Measurements from ENCODE around the gene PPY.
"Not testable (repeated sequence)": the region's sequence is repeated elsewhere in the genome, so short reads cannot be mapped to it uniquely, and the experiment has no call there.

Gene PPY

DNA sequence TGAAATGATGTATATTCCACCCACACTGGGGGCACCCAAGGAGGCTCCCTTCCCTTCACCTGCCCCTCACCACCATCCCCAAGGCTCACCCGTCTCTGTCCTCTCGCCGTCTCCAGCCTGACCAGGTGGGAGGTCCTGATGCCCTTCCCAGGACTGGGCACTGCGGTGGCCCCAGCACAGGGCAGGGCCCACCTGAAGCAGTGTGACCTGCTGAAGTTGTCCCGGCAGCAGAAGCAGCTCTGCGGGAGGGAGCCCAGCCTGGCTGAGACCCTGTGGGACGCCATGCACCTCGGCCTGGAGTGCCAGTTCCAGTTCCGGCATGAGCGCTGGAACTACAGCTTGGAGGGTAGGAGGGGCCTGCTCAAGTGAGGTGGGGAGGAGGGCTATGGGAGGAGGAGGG lies 9.9 kb downstream of the PPY start:
- DNase-seq (ENCODE audit: low read depth in 4 of 4, low spot score in 1 of 4), result no peak

DNA sequence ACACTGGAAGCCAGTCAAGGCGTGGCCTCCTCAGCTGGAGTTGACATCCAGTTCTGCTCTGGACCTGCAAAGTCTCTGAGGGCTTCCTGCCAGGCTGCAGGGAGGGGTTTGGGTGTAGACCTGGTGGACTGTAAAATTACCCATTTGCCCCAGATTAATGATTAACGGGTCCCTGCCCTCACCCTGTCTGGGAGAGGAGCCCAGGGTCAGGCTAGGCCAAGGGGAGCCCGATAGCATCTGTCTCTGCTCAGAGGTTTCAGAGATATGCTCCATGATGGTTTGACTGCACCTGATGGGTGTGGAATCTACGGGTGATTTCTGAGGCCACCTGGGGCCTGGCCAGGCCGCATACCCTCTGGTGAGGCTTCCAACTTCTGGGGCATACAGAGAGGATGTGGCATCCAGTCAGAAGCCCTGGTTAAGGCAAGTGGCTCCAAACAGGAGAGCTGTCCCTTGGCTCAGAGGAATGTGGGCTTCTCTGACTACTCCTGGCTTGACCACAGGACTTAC lies 11.2 kb downstream of the PPY start:
- DNase-seq (ENCODE audit: low read depth in 4 of 4, low spot score in 1 of 4), result no peak

DNA sequence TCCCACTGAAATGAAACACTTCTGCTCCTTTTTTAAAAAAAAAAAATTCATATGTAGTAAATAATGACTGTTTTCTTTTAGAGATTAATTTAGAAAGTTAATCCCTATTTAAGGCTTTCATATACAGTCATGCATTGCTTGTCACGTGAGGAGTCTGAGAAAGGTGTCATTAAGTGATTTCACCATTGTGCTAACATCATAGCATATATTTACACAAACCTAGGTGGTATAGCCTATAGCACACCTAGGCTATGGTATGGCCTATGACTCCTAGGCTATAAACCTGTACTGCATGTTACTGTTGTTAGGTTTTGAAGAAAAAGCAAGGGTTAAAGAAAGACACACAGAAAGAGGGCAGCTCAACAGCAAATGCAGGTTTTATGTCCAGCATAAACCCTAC lies 13.7 kb downstream of the PPY start:
- DNase-seq (ENCODE audit: low read depth in 4 of 4, low spot score in 1 of 4), result no peak

DNA sequence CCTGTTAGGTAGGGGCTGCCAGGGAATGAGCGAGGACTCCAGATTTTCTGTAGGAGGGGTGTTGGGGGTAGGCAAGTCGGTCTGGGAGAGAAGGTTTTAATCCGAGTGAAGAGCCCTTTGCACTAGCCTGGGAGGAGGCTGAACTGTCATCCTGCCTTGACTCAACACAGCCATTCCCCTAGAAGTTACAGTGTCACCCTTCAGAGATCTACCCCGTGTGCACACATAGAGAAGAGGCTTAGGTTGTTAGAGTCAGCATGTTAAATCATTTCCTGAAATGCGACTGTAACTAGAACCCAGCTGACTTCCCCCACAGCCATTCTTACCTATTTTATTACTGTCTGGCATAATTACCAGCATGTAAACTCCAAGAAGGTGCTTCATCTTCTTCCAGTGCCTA lies 14.3 kb downstream of the PPY start:
- DNase-seq (ENCODE audit: low read depth in 4 of 4, low spot score in 1 of 4), result not testable (repeated sequence)

DNA sequence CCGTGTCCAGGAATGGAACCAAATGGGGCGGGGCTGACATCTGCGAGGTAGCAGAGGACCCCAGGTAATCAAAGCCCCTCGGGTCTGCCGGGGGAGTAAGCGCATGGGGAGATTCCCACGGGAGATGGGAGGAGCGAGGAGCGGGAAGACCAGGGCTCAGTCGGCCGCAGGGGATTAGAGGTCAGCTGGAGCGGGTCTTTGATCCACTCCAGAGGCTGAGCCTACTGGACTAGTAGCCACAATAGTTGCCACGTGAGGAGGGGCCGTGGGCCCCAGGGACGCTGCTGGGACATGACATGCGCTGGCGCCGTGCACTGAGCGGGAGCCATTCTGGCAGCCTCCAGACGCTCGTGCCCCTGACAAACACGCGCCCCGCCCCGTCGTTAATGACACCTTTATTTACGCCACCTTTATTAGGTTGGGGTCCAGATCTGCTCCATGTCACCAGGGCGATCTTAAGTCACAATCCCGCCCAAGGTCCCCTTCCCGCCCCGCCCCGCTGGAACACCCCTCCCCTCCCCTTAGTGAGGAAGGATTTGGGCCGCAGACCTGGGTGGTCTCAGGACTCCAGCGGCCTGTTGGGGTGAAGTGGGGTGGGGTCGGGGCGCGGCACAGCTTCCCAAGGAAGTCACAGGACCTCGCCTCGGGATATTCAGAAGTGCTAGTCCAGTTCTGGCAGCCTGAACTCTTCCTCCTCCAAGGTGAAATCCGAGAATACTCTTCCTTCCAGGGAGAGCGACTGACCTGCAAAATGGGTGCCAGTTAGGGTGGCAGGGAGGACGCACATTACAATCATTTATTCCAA lies 15.0 kb downstream of the PPY start:
- peak in 1 of 4 experiments; percentile 14 for DNase-seq (ENCODE audit: low read depth in 4 of 4, low spot score in 1 of 4)

DNA sequence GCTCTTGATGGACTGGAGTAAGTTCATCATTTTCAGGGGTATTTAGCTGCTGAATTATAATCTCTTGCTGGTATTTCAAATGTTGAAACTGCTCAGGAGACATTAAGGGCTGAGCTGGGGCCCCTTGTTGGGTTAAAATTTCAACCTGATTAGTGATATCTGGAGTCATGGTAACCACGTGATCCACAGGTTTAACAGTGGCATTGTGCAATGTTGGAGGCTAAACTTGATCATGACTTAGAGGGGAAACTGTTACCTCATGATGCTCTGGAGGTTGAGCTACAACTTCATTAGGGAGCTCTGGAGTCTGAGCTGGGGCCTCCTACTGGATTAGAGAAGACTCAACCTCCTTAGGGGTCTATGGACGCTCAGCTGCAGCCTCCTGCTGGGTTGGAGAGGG lies 17.7 kb downstream of the PPY start:
- DNase-seq (ENCODE audit: low read depth in 4 of 4, low spot score in 1 of 4), result no peak

DNA sequence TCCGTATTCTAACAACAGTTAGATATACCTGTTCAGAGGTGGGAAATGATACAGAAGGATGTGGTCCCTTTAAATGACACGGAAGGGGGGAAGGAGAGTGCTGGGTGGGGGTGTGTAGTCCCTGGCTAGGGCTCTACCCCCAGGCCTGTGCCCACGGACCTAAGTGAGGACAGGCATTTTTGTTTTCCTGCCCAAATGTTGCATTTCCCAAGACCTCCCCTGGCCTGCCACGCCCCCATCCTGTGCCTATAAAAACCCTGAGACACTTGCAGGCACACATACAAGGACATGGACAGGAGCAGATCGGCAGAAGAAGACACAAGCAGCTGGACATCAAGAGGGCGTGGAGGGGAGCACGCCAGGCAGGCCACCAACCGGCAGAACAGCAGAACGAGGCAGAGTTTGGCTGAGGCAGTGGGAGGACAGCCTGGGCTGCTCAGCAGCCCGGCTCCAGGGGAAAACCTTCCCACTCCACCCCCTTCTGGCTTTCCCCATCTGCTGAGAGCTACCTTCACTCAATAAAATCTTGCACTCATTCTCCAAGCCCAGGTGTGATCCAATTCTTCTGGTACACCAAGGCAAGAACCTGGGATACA lies 21.7 kb downstream of the PPY start:
- no peak for DNase-seq (ENCODE audit: low read depth in 4 of 4, low spot score in 1 of 4)

DNA sequence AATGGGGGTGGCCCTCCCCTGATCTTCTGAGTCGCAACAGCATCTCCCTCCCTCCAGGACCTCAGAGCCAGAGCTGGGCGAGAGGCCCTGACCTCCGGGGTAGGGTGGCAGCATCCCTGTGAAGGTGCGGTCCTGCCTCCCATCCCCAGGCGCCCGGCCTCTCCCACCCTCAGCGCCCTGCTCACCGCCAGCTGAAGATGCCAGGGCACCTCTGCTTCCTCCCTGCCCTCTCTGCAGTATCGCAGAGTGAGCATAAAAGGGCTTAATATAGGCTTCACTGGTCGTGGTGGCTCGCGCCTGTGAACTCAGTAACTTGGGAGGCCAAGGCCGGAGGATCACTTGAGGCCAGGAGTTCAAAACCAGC lies 24.3 kb downstream of the PPY start:
- DNase-seq (ENCODE audit: low read depth in 4 of 4, low spot score in 1 of 4), result no peak

DNA sequence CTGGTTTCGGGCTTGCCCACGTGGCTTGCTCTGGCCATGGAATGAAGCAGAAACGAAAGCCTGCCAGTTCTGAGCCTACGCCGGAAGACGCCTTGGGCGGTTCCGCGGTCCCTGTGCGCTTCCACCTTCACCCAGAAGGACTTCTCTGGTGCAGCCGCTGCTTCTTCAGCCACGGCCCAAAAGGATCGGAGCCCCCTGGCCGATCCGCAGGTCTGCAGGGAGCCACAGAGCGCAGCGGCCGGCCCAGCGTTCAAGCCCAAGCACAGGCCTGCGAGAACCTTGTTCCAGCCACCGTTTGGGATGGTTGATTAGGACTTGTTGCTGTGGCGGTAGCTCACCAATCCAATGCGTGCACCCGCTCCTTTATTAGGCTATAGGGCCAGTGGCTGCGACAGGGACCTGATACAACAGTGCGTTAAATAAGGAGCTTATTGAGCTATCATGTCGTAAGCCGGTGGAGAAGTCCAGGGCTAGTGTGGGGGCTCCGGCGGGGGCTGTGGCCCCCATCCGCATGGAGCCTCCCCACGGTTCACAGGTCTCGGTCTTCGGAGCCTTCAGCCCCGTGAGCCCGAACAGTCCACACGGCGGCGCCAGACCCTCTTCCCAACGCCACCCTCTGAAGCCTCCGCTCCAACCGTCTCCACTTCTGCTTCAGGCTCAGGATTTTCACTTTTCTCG lies 24.8 kb downstream of the PPY start:
- DNase-seq (ENCODE audit: low read depth in 4 of 4, low spot score in 1 of 4), result peak in 2 of 4 experiments; percentile 30 to 38

DNA sequence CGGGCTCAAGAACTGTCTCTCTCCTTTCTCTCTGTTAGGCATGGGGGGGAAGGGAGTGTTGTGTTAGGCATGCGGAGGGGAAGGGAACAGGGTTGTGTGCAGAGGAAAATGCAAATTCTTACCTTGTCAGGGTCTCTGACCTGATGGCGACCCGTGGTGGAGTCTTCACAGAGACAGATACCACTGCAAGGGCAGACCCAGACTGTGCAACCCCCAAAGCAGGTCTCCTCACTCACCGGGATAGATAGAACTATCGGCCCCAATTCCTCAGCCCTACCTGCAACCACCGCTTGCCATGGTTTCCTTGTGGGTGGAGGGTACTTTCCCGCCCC lies 25.3 kb downstream of the PPY start:
- DNase-seq (ENCODE audit: low read depth in 4 of 4, low spot score in 1 of 4), result no peak

DNA sequence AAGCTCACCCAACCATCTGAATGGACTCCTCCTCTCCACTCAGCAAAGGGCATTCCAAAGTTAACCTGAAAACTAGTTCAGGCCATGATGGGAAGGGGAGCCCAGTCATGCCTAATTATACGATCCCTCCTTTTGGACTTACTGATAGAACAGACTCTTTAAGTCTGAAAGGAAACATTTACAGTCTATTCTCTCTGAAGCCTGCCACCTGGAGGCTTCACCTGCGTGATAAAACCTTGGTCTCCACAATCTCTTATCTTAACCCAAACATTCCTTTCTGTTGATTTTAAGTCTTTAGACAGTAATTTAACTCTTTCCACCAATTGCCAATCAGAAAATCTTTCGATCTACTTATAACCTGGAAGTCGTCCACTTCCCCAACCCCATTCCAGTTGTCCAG lies 25.9 kb downstream of the PPY start:
- no peak for DNase-seq (ENCODE audit: low read depth in 4 of 4, low spot score in 1 of 4)

DNA sequence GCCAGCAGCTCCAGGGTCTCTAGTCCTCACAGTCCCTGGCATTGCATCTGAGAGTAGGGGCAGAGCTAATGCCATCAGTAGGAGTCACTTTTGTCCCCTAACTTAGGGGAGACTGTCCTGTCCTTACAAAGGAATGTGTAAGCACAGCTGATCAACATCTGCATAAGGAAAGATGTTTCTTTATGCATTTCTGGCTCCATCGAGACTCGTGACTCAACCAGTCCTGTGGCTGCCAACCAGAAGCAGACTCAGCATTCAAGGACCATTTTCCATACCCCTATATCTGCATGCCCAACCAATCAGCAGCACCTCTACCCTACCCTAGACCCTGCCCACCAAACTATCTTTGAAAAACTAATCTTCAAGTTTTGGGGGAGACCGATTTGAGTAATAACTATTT lies 26.7 kb downstream of the PPY start:
- DNase-seq (ENCODE audit: low read depth in 4 of 4, low spot score in 1 of 4), result no peak

DNA sequence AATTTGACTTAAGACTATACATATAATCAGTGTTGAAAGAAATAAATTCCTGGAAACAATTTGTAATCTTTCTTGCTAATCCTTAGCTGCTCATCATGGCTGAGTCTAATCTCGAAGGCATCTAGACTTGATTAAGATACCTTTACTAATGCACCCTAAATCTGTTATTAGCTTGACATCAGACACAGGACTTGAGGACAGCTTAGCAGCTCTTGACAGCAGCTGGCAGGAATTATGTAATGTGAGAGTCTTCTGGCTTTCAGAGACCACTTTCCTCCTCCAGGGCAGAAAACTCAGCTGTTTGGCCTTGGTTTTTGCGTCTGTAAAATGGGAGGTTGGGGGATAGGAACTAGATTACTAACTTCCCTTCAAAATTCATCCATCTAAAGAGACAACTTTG lies 27.8 kb downstream of the PPY start:
- DNase-seq (ENCODE audit: low read depth in 4 of 4, low spot score in 1 of 4), result no peak

DNA sequence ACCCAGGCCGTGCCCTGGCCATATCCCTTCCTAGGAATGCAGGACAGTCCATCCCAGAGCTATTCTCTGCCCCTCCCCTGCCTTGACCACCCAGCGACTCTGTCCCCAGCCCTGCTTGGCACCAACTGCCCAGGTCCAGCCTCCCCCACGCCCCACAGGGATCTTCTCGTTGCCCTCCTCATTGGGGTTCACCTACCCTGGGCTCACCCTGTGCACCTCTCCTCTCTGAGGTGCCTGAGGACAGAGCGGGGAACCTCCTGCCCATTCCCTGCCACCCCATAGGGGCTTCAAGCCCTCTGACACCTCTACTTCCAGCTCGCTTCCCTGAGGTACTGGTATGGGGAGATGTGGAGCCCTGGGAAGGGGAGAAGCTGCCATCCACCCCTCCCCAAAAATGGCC lies 28.7 kb downstream of the PPY start:
- DNase-seq (ENCODE audit: low read depth in 4 of 4, low spot score in 1 of 4), result no peak

DNA sequence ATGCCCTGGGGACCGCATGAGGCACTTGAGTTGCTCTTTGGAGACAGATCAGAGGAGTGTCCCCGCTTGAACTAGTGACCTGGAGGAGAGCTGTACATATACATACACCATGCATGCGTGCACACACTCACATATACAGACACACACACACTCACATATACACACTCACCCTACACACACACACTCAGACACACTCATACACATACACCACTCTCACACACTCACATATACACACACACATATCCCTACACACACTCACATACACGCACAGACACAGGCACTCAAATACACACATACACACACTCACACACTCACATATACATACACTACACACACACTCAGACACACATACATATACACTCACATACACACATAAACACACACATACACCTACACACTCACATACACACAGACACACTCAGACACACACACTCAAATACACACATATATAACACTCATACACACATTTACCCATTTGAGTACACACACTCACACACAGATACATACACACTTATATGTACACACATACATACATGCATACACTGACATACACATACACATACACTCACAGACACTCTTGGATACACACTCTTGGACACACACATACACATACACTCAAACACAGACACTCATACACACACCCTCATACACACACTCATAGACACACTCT lies 29.5 kb downstream of the PPY start:
- DNase-seq (ENCODE audit: low read depth in 4 of 4, low spot score in 1 of 4), result no peak

DNA sequence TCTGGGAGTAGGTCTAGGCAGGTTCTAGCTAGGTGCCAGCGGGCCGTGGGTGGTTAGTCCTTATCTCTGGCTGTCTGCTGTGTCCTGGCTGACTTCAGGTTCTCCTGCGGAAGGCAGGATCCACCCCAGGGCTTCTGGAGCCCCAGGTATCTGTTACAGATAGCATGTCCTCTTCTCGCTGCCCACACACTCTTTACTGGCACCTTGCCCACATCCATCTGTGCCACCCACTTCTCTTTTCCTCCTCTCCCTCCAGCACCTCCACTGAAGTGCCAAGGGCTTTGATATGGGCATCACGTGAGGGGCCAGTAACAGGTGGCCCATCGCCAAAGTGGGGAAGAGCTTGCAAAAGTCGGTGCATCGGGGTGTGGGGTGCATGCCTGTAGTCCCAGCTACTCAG lies 30.4 kb downstream of the PPY start:
- no peak for DNase-seq (ENCODE audit: low read depth in 4 of 4, low spot score in 1 of 4)

DNA sequence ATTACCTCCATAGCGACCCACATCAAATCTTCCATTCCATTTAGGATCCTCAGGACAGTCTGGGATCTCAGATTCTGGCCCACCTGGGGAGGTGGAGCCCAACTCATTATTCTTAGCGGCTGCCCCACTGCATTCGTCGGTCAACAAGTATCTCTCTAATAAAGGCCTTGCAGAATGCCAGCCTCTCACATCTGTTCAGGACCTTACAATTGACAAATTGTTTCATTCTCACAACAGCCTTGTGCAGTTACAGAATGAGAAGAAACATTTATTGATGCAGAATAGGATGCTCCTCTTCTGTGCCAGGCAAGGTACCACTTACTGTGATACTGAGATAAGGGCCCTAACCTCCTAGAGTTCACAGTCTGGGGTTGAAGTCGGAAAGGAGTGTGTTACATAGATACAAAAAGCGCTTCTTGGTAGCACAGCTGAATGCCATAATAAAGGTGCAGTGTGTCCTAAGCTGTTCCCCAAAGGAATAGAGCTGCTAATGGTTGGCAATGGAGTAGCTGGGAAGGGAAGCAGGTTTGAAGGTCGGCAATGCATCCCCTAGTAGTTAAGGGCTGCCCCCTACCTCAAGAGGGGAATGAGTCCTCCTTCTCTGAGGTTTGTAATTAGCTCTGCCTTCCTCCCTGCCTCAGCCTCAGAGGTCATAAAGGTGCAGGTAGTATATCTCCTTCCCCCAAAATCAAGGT lies 32.6 kb downstream of the PPY start:
- DNase-seq (ENCODE audit: low read depth in 4 of 4, low spot score in 1 of 4), result no peak

DNA sequence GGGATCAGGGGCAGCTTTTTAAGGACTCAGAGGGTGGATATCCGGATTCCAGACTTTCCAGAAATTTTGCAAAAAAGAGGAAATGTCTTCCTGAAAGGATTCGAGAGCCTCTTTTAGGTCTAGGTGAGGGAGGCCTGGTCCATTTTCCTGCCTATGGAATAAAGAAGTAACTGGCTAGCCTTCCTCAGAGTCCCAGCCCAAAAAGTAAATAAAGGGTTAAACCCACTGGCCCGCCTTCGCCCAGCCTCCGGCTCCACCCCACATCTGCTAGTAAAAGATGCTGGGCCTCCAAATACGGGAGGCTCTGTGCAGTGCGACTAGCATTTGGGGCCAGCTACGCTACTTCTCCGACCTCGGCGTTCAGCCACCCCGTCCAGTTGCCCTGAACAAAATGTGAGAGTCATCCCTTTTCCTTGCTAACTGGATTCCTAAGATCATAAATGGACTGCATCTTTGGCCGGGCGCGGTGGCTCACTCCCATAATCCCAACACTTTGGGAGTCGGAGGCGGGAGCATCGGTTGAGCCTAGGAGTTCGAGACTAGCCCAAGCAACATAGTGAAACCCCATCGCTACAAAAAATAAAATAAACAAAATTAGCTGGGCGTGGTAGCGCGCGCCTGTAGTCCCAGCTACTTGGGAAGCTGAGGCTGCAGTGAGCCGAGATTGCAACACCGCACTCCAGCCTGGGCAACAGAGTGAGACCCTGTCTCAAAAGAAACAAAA lies 34.1 kb downstream of the PPY start:
- peak in 2 of 4 experiments; percentile 43 to 45 for DNase-seq (ENCODE audit: low read depth in 4 of 4, low spot score in 1 of 4)

DNA sequence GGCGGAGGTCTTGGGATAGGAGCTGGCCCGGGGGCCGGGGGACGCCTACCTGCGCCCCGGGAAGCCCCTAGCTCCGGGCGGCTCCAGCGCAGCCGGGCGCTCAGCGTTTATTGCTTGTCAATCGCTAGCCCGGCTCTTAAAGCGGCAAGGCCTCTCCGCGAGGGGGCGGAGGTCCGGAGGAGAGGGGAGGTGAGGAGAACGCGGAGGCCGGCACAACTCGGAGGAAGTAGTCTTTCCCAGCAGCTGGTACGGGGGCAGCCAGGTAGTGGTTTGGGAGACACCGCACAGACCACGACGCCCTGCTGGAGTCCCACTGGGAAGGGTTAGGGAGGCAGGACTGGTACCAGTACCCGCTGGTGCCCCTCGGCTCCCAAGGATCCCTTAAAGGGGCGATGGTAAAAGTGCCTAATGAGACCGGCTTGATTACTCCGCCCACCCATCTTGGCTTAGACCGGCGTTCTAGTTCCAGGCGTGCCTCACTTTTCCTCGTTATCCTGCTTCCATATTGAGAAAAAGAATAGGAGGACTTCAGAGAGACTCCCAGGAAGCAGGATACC lies 34.8 kb downstream of the PPY start, which contains the start of gene MPP2:
Gene MPP2, minus strand, starts transcription at position 112 of the 557 bp plus-strand sequence. CDS start 3,076 bp downstream, outside the sequence.
- DNase-seq (ENCODE audit: low read depth in 4 of 4, low spot score in 1 of 4), result peak in 2 of 4 experiments; percentile 33 to 39

DNA sequence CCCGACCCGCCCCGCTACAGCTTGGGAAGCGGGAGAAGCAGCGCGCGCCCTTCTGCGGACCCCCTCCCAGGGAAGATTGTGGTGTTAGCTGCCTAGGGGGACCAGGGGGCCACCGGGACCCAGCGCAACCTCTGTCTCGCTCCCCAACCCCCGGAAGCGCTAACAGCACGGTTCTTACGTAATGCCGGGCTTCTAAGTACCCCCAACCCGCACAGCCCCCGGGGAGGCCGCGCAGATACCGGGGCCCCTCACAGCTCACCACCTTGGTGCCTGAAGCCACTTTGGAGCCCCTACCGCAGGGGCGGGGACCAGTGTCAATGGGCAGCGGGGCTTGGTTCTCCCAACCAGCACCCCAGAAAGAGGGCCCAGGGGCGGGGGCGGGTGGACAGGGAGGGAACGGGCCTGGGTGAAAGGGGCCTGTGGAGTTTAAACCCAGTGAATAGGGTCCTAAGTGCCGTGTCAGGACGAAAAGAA lies 35.3 kb downstream of the PPY start:
- no peak for DNase-seq (ENCODE audit: low read depth in 4 of 4, low spot score in 1 of 4)

Measured in stimulated activated CD4-positive, alpha-beta T cell treated with anti-CD3 and anti-CD28 coated beads, Interleukin-1b, Interleukin-23, amount 100 ng/mL, for 24 hours (primary cell).